CD14-positive monocyte (primary cell): ENCODE results near the gene WDR72. TPM values are rescaled to one million over a fixed set of nuclear protein-coding genes. Genes with fewer than 3 reads are reported as not detected.

Source experiments
- DNase-seq, 3 donors: peaks; one replicate each; pipeline ENCODE4 v3.0.0-alpha.2; 2011 to 2022
- H2AFZ ChIP-seq: 2 replicates; pipeline ENCODE4 v1.6.0; 2012; ENCODE audit warnings: mild to moderate bottlenecking, low read depth, low read length, inconsistent platforms; ENCODE audit not compliant: insufficient read depth, poor library complexity, severe bottlenecking
- H3K27ac ChIP-seq, 2 donors: 1 replicate in 1 of 2; 2 replicates in 1 of 2; pipeline ENCODE4 v1.5.1; 2012 to 2013; ENCODE audit warnings: low read length in 2 of 2, control low read depth in 1 of 2, inconsistent platforms in 1 of 2, low read depth in 1 of 2, mild to moderate bottlenecking in 1 of 2
- H3K27me3 ChIP-seq, 2 donors: one replicate each; pipeline versions ENCODE4 v1.6.0 to v1.6.1; 2011 to 2013; ENCODE audit warnings: low read length in 2 of 2; ENCODE audit not compliant: control insufficient read depth in 2 of 2, insufficient read depth in 2 of 2
- H3K36me3 ChIP-seq, 2 donors: replicated peaks in 1 of 2; 1 replicate in 1 of 2; 2 replicates in 1 of 2; pipeline versions ENCODE4 v1.5.1 to v1.6.1; 2012 to 2013; ENCODE audit warnings: low read length in 2 of 2, control low read depth in 1 of 2, inconsistent platforms in 1 of 2, mild to moderate bottlenecking in 1 of 2; ENCODE audit not compliant: insufficient read depth in 2 of 2, control insufficient read depth in 1 of 2
- H3K4me1 ChIP-seq, 2 donors: 1 replicate in 1 of 2; 2 replicates in 1 of 2; pipeline versions ENCODE4 v1.5.1 to v1.6.1; 2012 to 2013; ENCODE audit warnings: low read length in 2 of 2, control low read depth in 1 of 2, inconsistent platforms in 1 of 2, mild to moderate bottlenecking in 1 of 2, moderate library complexity in 1 of 2; ENCODE audit not compliant: insufficient read depth in 2 of 2, control insufficient read depth in 1 of 2
- H3K4me2 ChIP-seq: replicated peaks from 2 replicates; pipeline ENCODE3; 2012; ENCODE audit warnings: low read length, moderate library complexity, mild to moderate bottlenecking; ENCODE audit not compliant: poor library complexity, severe bottlenecking; ENCODE audit errors: extremely low read depth
- H3K4me3 ChIP-seq, 3 experiments: fragments of 200-600 bp in 1 of 3; sonication (generic) in 1 of 3; replicated peaks in 1 of 3; 1 replicate in 2 of 3; 2 replicates in 1 of 3; pipeline ENCODE4 v1.5.1; 2011 to 2013; ENCODE audit warnings: low read length in 3 of 3, mild to moderate bottlenecking in 3 of 3, control low read depth in 2 of 3, low read depth in 2 of 3, inconsistent platforms in 1 of 3, moderate library complexity in 1 of 3
- H3K79me2 ChIP-seq: 2 replicates; pipeline ENCODE4 v1.6.0; 2012; ENCODE audit warnings: mild to moderate bottlenecking, control low read depth, inconsistent platforms, low read length, moderate library complexity; ENCODE audit not compliant: insufficient read depth
- H3K9ac ChIP-seq: 2 replicates; pipeline ENCODE4 v1.6.0; 2017; ENCODE audit warnings: low read length, mild to moderate bottlenecking; ENCODE audit not compliant: insufficient read depth, poor library complexity, severe bottlenecking
- H3K9me3 ChIP-seq, 2 donors: replicated peaks in 1 of 2; 1 replicate in 1 of 2; 2 replicates in 1 of 2; pipeline versions ENCODE4 v1.5.1 to v1.6.1; 2012 to 2013; ENCODE audit warnings: low read length in 2 of 2, control low read depth in 1 of 2; ENCODE audit not compliant: control insufficient read depth in 1 of 2, insufficient read depth in 1 of 2
- H4K20me1 ChIP-seq: 2 replicates; pipeline ENCODE4 v1.6.0; 2012; ENCODE audit warnings: mild to moderate bottlenecking, low read length, control low read depth, moderate library complexity; ENCODE audit not compliant: insufficient read depth
- H3K27ac Mint-ChIP-seq, 7 donors: one replicate each; pipeline ENCODE4 v1.8.0; 2020; ENCODE audit warnings: mild to moderate bottlenecking in 7 of 7, mixed read lengths in 7 of 7, moderate library complexity in 6 of 7, inconsistent platforms in 2 of 7
- H3K27me3 Mint-ChIP-seq, 3 donors: one replicate each; pipeline ENCODE4 v1.8.0; 2021 to 2022; ENCODE audit warnings: low read depth in 3 of 3, mild to moderate bottlenecking in 3 of 3, mixed read lengths in 3 of 3, moderate library complexity in 3 of 3, inconsistent platforms in 1 of 3
- H3K36me3 Mint-ChIP-seq, 2 donors: one replicate each; pipeline ENCODE4 v1.8.0; 2020; ENCODE audit warnings: mixed read lengths in 2 of 2, inconsistent platforms in 1 of 2, mild to moderate bottlenecking in 1 of 2
- H3K4me1 Mint-ChIP-seq: one replicate; pipeline ENCODE4 v1.8.0; 2020; ENCODE audit warnings: mild to moderate bottlenecking, mixed read lengths
- H3K4me3 Mint-ChIP-seq, 2 donors: one replicate each; pipeline ENCODE4 v1.8.0; 2020; ENCODE audit warnings: mild to moderate bottlenecking in 2 of 2, mixed read lengths in 2 of 2, moderate library complexity in 1 of 2
- H3K9me3 Mint-ChIP-seq, 7 donors: one replicate each; pipeline ENCODE4 v1.8.0; 2020 to 2022; ENCODE audit warnings: mixed read lengths in 7 of 7, mild to moderate bottlenecking in 6 of 7, moderate library complexity in 6 of 7, inconsistent platforms in 2 of 7
- WGBS: methylation state at CpG from one replicate; pipeline ENCODE4 v1.1.5; 2013; ENCODE audit warnings: missing lambda C conversion rate; ENCODE audit not compliant: insufficient coverage; 5-methylcytosine and 5-hydroxymethylcytosine counted together
- intact Hi-C, 2 donors: fragments of 100-400 bp; cut with micrococcal nuclease; formaldehyde crosslinking; loops; one replicate each; pipeline versions ENCODE4 v1.15.0 to v1.15.1; 2023
- polyA plus RNA-seq, 3 donors: library from polyadenylated mRNA; depleted of rRNA in 1 of 3; unstranded in 2 of 3; stranded (reverse) in 1 of 3; fragments of 300-500 nt in 2 of 3; fragments of >200 nt in 1 of 3; fragmentation: Illumina TruSeq in 2 of 3; gene quantifications; 1 replicate in 2 of 3; 2 replicates in 1 of 3; pipeline ENCODE4 v1.2.3, GENCODE V29; 2012 to 2021
- TF ChIP-seq, protein P1 (sequence below): fragments of 200-600 bp; IDR thresholded peaks from one replicate; pipeline ENCODE4 v1.8.0; 2022; ENCODE audit warnings: antibody characterized with exemption, mild to moderate bottlenecking

Gene WDR72
- polyA plus RNA-seq, 3 donors: not detected

- WGBS: no CpG with 5 or more reads among the region's 3 CpGs
- no peak overlapping the region for H3K27ac ChIP-seq
- peaks cover 0 to 4% (median 0%) of the 10 kb centered on the region in 3 donors for H3K27me3 Mint-ChIP-seq
- H3K4me2 ChIP-seq: no peak overlapping the region
- intact Hi-C loops: no loop called here
- no peak overlapping the region for H2AFZ ChIP-seq
- no peak for DNase-seq
- H3K36me3 ChIP-seq: no peaks in the 10 kb centered on the region
- no peaks in the 10 kb centered on the region for H3K36me3 Mint-ChIP-seq
- no peak overlapping the region for H3K9ac ChIP-seq
- H3K9me3 ChIP-seq: peaks cover 5 to 10% of the 10 kb centered on the region in 2 donors
- no peak overlapping the region for H3K27ac Mint-ChIP-seq
- H3K4me1 Mint-ChIP-seq: no peaks in the 10 kb centered on the region
- no peak overlapping the region for H3K4me3 ChIP-seq
- H3K9me3 Mint-ChIP-seq: peaks cover under 1 to 11% (median 8%) of the 10 kb centered on the region in 7 donors
- H4K20me1 ChIP-seq: no peaks in the 10 kb centered on the region
- H3K27me3 ChIP-seq: no peaks in the 10 kb centered on the region
- no peak overlapping the region for H3K4me3 Mint-ChIP-seq
- H3K79me2 ChIP-seq: no peaks in the 10 kb centered on the region
- TF ChIP-seq, protein P1, sequence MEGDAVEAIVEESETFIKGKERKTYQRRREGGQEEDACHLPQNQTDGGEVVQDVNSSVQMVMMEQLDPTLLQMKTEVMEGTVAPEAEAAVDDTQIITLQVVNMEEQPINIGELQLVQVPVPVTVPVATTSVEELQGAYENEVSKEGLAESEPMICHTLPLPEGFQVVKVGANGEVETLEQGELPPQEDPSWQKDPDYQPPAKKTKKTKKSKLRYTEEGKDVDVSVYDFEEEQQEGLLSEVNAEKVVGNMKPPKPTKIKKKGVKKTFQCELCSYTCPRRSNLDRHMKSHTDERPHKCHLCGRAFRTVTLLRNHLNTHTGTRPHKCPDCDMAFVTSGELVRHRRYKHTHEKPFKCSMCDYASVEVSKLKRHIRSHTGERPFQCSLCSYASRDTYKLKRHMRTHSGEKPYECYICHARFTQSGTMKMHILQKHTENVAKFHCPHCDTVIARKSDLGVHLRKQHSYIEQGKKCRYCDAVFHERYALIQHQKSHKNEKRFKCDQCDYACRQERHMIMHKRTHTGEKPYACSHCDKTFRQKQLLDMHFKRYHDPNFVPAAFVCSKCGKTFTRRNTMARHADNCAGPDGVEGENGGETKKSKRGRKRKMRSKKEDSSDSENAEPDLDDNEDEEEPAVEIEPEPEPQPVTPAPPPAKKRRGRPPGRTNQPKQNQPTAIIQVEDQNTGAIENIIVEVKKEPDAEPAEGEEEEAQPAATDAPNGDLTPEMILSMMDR: no peak
- H3K4me1 ChIP-seq: no peaks in the 10 kb centered on the region
Observed at GRCh38 chr15:53627279-53627678, 132.2 kb downstream of the WDR72 start.

- H3K4me3 ChIP-seq: no peak overlapping the region
- intact Hi-C loops: no loop called here
- H2AFZ ChIP-seq: no peak overlapping the region
- no peaks in the 10 kb centered on the region for H3K4me1 ChIP-seq
- H3K27ac ChIP-seq: no peak overlapping the region
- 95% methylated on average over 20 of the region's 22 CpGs for WGBS
- TF ChIP-seq, protein P1: no peak
- H3K36me3 ChIP-seq: no peaks in the 10 kb centered on the region
- H3K9me3 ChIP-seq: peaks cover 0 to 5% of the 10 kb centered on the region in 2 donors
- H3K4me2 ChIP-seq: no peak overlapping the region
- H3K27ac Mint-ChIP-seq: no peak overlapping the region
- no peak overlapping the region for H3K4me3 Mint-ChIP-seq
- H4K20me1 ChIP-seq: no peaks in the 10 kb centered on the region
- H3K9ac ChIP-seq: no peak overlapping the region
- no peaks in the 10 kb centered on the region for H3K36me3 Mint-ChIP-seq
- H3K4me1 Mint-ChIP-seq: no peaks in the 10 kb centered on the region
- no peak for DNase-seq
- peaks cover 0 to 2% (median 0%) of the 10 kb centered on the region in 3 donors for H3K27me3 Mint-ChIP-seq
- peaks cover 0 to 9% (median 2%) of the 10 kb centered on the region in 7 donors for H3K9me3 Mint-ChIP-seq
- H3K79me2 ChIP-seq: no peaks in the 10 kb centered on the region
- H3K27me3 ChIP-seq: no peaks in the 10 kb centered on the region
Observed at GRCh38 chr15:53625962-53626845, 133.3 kb downstream of the WDR72 start.
